ENCODE data around the gene ITGB1.

- TF ChIP-seq CTCF (IDR thresholded peaks at IDR 0.05), result no peak
- TF ChIP-seq POLR2A (IDR thresholded peaks at IDR 0.05), result no peak
Measured at GRCh38 chr10:32940321-32941301, 17.4 kb downstream of the ITGB1 start.
